Psoas muscle (tissue), 8 donors: Measurements from ENCODE around the gene NRSN1. TPM values are rescaled to one million over a fixed set of nuclear protein-coding genes. Genes with fewer than 3 reads are reported as not detected.

ENCODE experiments used
- ATAC-seq, 4 donors: fragments of 200-7000 bp; cut with Tn5 transposase; one replicate each; pipeline ENCODE4 v1.9.1; 2020; ENCODE audit warnings: moderate library complexity in 3 of 4, mild to moderate bottlenecking in 2 of 4
- DNase-seq, 2 donors: peaks; one replicate each; pipeline ENCODE4 v3.0.0-alpha.2; 2020
- H3K27ac ChIP-seq: fragments of 200-600 bp; one replicate; pipeline ENCODE4 v1.8.0; 2022
- H3K27me3 ChIP-seq, 3 donors: fragments of 200-600 bp in 1 of 3; one replicate each; pipeline versions ENCODE4 v1.6.1 to v1.8.0; 2013 to 2022; ENCODE audit warnings: low read length in 2 of 3, mild to moderate bottlenecking in 2 of 3, moderate library complexity in 1 of 3; ENCODE audit not compliant: insufficient read depth in 3 of 3
- H3K36me3 ChIP-seq, 2 donors: fragments of 200-600 bp in 1 of 2; one replicate each; pipeline versions ENCODE4 v1.6.1 to v1.8.0; 2013 to 2022; ENCODE audit warnings: low read depth in 1 of 2, mild to moderate bottlenecking in 1 of 2, moderate library complexity in 1 of 2; ENCODE audit not compliant: insufficient read depth in 1 of 2
- H3K4me1 ChIP-seq: fragments of 200-600 bp; one replicate; pipeline ENCODE4 v1.8.0; 2022
- H3K4me3 ChIP-seq: fragments of 200-600 bp; one replicate; pipeline ENCODE4 v1.8.0; 2022; ENCODE audit warnings: mild to moderate bottlenecking
- H3K9me3 ChIP-seq: fragments of 200-600 bp; one replicate; pipeline ENCODE4 v1.8.0; 2022
- WGBS, 3 donors: extraction: QIAGEN DNeasy Blood & Tissue Kit; methylation state at CpG; one replicate each; pipeline versions ENCODE4 v1.1.6 to v1.1.7; 2013; 5-methylcytosine and 5-hydroxymethylcytosine counted together
- intact Hi-C, 2 donors: fragments of 100-400 bp; cut with DNase I; formaldehyde crosslinking; loops; one replicate each; pipeline versions ENCODE4 v1.11.0 to v1.14.2; 2022
- polyA plus RNA-seq, 3 donors: library from polyadenylated mRNA; stranded (reverse); fragments of 200-250 nt; gene quantifications; one replicate each; pipeline ENCODE4 v1.2.3, GENCODE V29; 2013
- total RNA-seq, 4 donors: library from RNA; stranded (reverse); fragmentation: NEBNext Ultra II Directional in 2 of 4; extraction: Animal tissue kit (Norgen Biotek cat#: 25700) in 2 of 4; gene quantifications; one replicate each; pipeline versions ENCODE4 v1.2.1 to v1.2.4, GENCODE V29; 2021 to 2023
- TF ChIP-seq, protein P1 (sequence below): fragments of 200-600 bp; IDR thresholded peaks from one replicate; pipeline ENCODE4 v1.8.0; 2022; ENCODE audit warnings: antibody characterized with exemption
- donor health status: healthy with polysubstance abuse.
- donor health status: DM: no; HTN: no; CAD: no; lungs with moderate emphysema.
- donor health status: Bipolar disorder and iron deficiency.
- donor health status: healthy.
- donor health status: DM: yes; HTN: yes; CAD: no.
- donor health status: DM: no; HTN: no; CAD: no.
- donor health status: DM: no; HTN: no; CAD: no.
- donor health status: DM: yes; HTN: yes; CAD: no.

Gene NRSN1
- total and polyA plus RNA-seq, 7 donors = 0.05 TPM; not detected in 6

DNA sequence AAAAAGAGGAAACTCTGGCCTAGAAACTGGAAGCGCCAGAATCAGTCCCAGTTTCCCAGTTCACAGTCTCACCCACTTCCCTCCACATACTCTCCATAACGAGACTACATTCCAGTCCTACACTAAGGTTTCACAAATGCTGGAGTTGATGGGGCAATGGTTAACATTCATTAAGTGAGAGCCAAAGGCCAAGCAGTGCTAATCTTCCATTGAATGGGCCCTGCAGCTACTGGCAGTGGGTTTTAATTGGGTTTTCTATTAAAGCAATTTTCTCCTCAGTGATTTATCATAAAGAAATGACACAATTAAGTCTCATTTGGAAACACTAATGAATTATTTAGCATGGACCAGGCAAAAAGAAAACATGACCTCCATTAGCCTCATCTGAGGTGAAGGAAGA, 20.8 kb upstream of the NRSN1 start:
- Histone ChIP-seq H3K4me1 (no peaks in the 10 kb centered on the region), H3K36me3 (no peaks in the 10 kb centered on the region), H3K9me3 (no peaks in the 10 kb centered on the region), H3K4me3 (no peak overlapping the region), H3K27me3 (peaks cover 0 to 2% (median 0%) of the 10 kb centered on the region in 3 donors), H3K27ac (no peak overlapping the region)
- TF ChIP-seq, protein P1, sequence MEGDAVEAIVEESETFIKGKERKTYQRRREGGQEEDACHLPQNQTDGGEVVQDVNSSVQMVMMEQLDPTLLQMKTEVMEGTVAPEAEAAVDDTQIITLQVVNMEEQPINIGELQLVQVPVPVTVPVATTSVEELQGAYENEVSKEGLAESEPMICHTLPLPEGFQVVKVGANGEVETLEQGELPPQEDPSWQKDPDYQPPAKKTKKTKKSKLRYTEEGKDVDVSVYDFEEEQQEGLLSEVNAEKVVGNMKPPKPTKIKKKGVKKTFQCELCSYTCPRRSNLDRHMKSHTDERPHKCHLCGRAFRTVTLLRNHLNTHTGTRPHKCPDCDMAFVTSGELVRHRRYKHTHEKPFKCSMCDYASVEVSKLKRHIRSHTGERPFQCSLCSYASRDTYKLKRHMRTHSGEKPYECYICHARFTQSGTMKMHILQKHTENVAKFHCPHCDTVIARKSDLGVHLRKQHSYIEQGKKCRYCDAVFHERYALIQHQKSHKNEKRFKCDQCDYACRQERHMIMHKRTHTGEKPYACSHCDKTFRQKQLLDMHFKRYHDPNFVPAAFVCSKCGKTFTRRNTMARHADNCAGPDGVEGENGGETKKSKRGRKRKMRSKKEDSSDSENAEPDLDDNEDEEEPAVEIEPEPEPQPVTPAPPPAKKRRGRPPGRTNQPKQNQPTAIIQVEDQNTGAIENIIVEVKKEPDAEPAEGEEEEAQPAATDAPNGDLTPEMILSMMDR = no peak
- 66 to 75% (median 73%) methylated on average over 2 of the region's 2 CpGs for WGBS, 3 donors
- DNase-seq = no peak
- intact Hi-C loops = no loop called here
- ATAC-seq = no peak

GRCh38 chr6:24106291-24106690, 19.7 kb upstream of the NRSN1 start:
- 63 to 72% (median 66%) methylated on average over 5 of the region's 5 CpGs for WGBS, 3 donors
- Histone ChIP-seq H3K4me1 (no peaks in the 10 kb centered on the region), H3K9me3 (no peaks in the 10 kb centered on the region), H3K27ac (no peak overlapping the region), H3K36me3 (no peaks in the 10 kb centered on the region), H3K4me3 (no peak overlapping the region), H3K27me3 (peaks cover 0 to 2% (median 0%) of the 10 kb centered on the region in 3 donors)
- TF ChIP-seq, protein P1 = no peak
- intact Hi-C loops = no loop called here
- no peak for ATAC-seq
- DNase-seq = no peak

DNA sequence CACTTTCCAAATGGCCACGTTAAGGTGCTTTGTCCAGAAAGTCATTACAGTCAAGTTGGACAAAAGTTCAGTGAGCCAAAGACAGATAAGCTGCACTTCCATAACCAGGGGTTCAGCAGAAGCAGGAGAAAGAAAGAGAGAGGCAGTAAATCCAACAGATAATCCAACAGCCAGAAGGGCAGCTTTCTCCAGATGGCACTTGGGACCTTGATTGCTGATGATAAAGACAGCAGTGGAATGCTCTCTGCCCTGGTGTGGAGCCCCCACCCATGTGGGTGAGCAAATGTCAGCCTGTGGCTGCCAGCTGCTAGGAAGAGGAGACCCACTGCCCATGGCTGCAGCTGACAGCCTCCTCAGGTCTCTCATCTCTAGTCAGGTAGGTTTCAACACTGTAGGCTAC, 18.7 kb upstream of the NRSN1 start:
- H3K27ac ChIP-seq = no peak overlapping the region
- 64 to 81% (median 65%) methylated on average over 1 of the region's 1 CpG for WGBS, 3 donors
- H3K36me3 ChIP-seq = no peaks in the 10 kb centered on the region
- TF ChIP-seq, protein P1 = no peak
- DNase-seq (no peak), ATAC-seq (no peak)
- H3K27me3 ChIP-seq = peaks cover 0 to 2% (median 0%) of the 10 kb centered on the region in 3 donors
- no peak overlapping the region for H3K4me3 ChIP-seq
- intact Hi-C loops = no loop called here
- no peaks in the 10 kb centered on the region for H3K4me1 ChIP-seq
- H3K9me3 ChIP-seq = no peaks in the 10 kb centered on the region

DNA sequence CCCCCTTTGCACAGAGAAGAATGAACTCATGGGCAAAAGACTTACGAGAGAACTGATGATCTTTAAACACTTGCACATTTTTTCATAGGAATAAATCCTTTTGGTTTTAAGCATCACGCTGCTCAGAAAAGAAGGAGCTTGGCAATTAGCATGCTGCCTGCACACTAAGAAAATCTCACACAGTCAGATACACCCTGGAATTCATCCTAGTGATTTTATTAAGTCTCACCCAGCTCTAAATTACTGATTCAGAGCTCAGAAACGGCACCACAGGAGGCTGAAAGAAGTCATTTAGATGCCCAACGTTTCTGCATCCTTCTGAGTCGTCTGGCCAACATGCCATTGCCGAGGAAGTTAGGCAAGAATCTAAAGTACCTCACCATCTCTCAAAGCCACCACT, 18.0 kb upstream of the NRSN1 start:
- no peak overlapping the region for H3K4me3 ChIP-seq
- no peak for DNase-seq
- H3K4me1 ChIP-seq = no peaks in the 10 kb centered on the region
- 65 to 71% (median 71%) methylated on average over 6 of the region's 6 CpGs for WGBS, 3 donors
- intact Hi-C loops = no loop called here
- TF ChIP-seq, protein P1 = no peak
- no peak for ATAC-seq
- H3K27ac ChIP-seq = no peak overlapping the region
- H3K36me3 ChIP-seq = no peaks in the 10 kb centered on the region
- no peaks in the 10 kb centered on the region for H3K9me3 ChIP-seq
- peaks cover 0 to 2% (median 0%) of the 10 kb centered on the region in 3 donors for H3K27me3 ChIP-seq

GRCh38 chr6:24110417-24110816, 15.6 kb upstream of the NRSN1 start:
- intact Hi-C loops = no loop called here
- Histone ChIP-seq H3K4me3 (no peak overlapping the region), H3K4me1 (no peaks in the 10 kb centered on the region), H3K9me3 (no peaks in the 10 kb centered on the region), H3K27ac (no peak overlapping the region), H3K27me3 (peaks cover 0 to 2% (median 0%) of the 10 kb centered on the region in 3 donors), H3K36me3 (no peaks in the 10 kb centered on the region)
- WGBS, 3 donors = 0 to 56% (median 0%) methylated on average over 1 of the region's 1 CpG
- TF ChIP-seq, protein P1 = no peak
- ATAC-seq = no peak
- DNase-seq = no peak
